GM06990 (cell line): ENCODE results near the gene RHO.
"Not testable (repeated sequence)": the region's sequence is repeated elsewhere in the genome, so short reads cannot be mapped to it uniquely, and the experiment has no call there.

Experiments used
- DNase-seq: peaks from one replicate; pipeline ENCODE4 v3.0.0-alpha.2; 2011; ENCODE audit not compliant: insufficient read length; ENCODE audit errors: extremely low read depth
- H3K27me3 ChIP-seq: replicated peaks from 2 replicates; pipeline ENCODE4 v1.6.0; 2011; ENCODE audit warnings: low read length; ENCODE audit not compliant: control insufficient read depth, insufficient read depth
- H3K36me3 ChIP-seq: 2 replicates; pipeline ENCODE4 v1.5.1; 2011; ENCODE audit warnings: low read length; ENCODE audit not compliant: control insufficient read depth, insufficient read depth
- H3K4me3 ChIP-seq: replicated peaks from 2 replicates; pipeline ENCODE4 v1.5.1; 2011; ENCODE audit warnings: low read depth, mild to moderate bottlenecking, control low read depth, low read length
- TF ChIP-seq, protein P1 (sequence below): IDR thresholded peaks from 2 replicates; pipeline ENCODE4 v1.5.1; 2011; ENCODE audit warnings: low read length, control low read depth, mild to moderate bottlenecking, inconsistent platforms; ENCODE audit not compliant: insufficient read depth, poor library complexity, severe bottlenecking

RHO gene

GRCh38 chr3:129540776-129541516 is 12.5 kb downstream of the RHO start:
- no peak for DNase-seq
- no peak overlapping the region for H3K4me3 ChIP-seq
- H3K27me3 ChIP-seq: no peaks in the 10 kb centered on the region
- TF ChIP-seq, protein P1, sequence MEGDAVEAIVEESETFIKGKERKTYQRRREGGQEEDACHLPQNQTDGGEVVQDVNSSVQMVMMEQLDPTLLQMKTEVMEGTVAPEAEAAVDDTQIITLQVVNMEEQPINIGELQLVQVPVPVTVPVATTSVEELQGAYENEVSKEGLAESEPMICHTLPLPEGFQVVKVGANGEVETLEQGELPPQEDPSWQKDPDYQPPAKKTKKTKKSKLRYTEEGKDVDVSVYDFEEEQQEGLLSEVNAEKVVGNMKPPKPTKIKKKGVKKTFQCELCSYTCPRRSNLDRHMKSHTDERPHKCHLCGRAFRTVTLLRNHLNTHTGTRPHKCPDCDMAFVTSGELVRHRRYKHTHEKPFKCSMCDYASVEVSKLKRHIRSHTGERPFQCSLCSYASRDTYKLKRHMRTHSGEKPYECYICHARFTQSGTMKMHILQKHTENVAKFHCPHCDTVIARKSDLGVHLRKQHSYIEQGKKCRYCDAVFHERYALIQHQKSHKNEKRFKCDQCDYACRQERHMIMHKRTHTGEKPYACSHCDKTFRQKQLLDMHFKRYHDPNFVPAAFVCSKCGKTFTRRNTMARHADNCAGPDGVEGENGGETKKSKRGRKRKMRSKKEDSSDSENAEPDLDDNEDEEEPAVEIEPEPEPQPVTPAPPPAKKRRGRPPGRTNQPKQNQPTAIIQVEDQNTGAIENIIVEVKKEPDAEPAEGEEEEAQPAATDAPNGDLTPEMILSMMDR: no peak
- H3K36me3 ChIP-seq: no peaks in the 10 kb centered on the region

DNA sequence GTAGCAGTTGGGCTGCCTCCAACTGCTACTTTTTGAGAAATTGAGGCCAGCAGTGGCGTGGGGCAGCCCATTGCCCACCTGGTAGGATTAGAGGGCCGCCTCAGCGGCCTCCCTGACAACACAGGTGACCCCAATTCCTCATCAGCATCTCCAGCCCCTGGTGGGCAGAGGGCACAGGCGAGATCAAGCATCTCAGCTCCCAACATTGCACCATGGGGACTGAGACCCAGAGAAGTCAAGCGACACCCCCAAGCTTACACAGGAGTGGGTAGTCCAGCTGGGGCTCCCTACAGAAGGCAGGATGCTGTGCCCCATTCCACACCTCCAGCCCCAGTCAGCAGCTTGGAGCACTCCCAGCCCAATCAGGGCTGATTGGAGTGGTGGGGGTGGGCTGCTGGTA is 14.3 kb downstream of the RHO start:
- DNase-seq: no peak
- TF ChIP-seq, protein P1: no peak
- H3K27me3 ChIP-seq: no peaks in the 10 kb centered on the region
- no peak overlapping the region for H3K4me3 ChIP-seq
- H3K36me3 ChIP-seq: no peaks in the 10 kb centered on the region

DNA sequence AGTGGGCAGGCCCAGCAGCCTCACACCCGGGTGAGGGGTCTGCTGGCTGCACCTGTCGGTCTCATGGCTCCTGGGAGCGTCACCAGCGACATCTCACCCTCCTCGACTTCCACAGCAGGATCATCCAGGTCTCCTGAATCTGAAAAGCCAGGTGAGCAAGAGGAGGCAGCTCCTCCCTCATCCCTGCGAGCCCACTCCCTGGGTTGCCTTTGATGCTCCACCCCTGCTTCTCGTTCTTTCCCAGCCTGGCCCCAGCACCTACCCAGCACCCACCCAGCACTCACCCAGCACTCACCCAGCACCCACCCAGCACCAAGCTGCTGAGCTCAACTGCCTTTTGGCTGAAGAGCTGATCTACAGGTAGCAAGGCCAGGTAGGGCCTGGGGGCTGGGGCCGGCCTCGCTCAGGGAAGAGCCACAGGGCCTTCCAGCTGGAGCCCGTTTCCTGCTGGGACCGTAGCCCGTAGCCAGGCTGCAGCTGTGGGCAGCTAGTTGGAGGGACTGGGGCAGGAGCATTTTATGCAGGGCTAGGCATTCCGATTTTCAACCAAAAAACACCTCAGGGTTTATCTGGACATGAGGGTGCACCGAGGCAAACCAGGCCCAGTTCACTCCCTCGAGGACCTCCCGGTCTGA is 14.8 kb downstream of the RHO start, which contains the start of gene H1-8:
TSS of gene H1-8 (plus strand) at position 20 of the 635 bp plus-strand sequence. CDS start at position 64, 44 bp downstream.
- Histone ChIP-seq H3K4me3 (no peak within 1 kb of the TSS), H3K36me3 (no peaks in the 10 kb centered on the region), H3K27me3 (no peaks in the 10 kb centered on the region)
- DNase-seq: no peak
- TF ChIP-seq, protein P1: no peak

- H3K36me3 ChIP-seq: no peaks in the 10 kb centered on the region
- H3K27me3 ChIP-seq: no peaks in the 10 kb centered on the region
- TF ChIP-seq, protein P1: no peak
- H3K4me3 ChIP-seq: no peak overlapping the region
- DNase-seq: no peak
Measured at GRCh38 chr3:129543999-129544398, 15.6 kb downstream of the RHO start.

DNA sequence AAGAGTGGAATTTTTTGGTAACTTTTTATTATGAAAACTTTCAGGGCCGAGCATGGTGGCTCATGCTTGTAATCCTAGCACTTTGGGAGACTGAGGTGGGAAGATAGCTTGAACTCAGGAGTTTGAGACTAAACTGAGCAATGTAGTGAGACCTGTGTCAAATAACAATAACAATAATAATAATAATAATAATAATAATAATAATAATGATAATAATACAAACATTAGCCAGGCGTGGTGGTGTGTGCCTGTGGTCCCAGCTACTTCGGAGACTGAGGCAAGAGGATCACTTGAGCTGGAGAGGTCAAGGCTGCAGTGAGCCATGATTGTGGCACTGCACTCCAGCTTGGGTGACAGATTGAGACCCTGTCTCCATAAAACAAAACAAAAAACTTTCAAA is 17.5 kb downstream of the RHO start:
- H3K36me3 ChIP-seq, H3K4me3 ChIP-seq, DNase-seq, H3K27me3 ChIP-seq: not testable (repeated sequence)

GRCh38 chr3:129547241-129547640 is 18.8 kb downstream of the RHO start:
- Histone ChIP-seq H3K27me3 (no peaks in the 10 kb centered on the region; the same call in 1 of the 2 replicates), H3K4me3 (no peak overlapping the region), H3K36me3 (no peaks in the 10 kb centered on the region)
- no peak for DNase-seq
- TF ChIP-seq, protein P1: no peak
